HG03469 (cell line): Measurements from ENCODE around the gene R3HDM2.

Experiments used
- ATAC-seq: cut with Tn5 transposase; IDR thresholded peaks from one replicate; pipeline ENCODE4 v1.9.1; 2021; ENCODE audit warnings: mild to moderate bottlenecking, moderate library complexity, moderate number of reproducible peaks; ENCODE audit not compliant: unreplicated experiment

Gene R3HDM2

DNA sequence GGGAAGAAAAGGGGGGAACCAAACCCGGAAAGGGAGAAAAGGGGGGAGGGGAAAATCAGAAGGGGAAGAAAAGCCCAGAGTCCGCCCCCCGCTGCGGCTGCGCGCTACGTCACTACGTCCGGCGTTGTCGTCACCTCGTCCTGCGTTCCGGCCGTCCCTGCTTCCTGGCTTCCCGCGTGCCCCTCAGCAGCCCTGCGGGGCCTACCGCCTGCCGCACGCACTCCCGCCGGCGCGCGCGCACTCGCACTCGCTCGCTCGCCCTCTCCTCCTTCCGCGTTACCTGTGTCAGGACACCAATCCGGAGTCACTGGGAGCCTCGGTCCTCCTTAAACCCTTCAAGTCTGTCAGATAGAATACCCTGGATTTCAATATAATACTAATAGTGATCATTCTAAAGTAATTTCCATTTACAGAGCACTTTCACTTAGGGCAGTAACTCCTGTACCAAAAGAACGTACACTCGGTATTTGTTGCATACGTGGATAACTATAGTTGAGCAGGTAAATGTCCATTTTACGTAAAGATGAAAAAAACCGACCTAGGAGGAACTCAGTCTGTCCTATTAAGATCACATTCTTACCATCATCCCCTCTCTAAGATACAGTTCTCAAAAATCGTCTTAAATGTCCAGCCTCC lies at the start of gene R3HDM2:
Gene R3HDM2, minus strand, starts transcription at position 113 of the 636 bp plus-strand sequence. CDS start 120,615 bp downstream, outside the sequence.
- peak; percentile 86 for ATAC-seq

DNA sequence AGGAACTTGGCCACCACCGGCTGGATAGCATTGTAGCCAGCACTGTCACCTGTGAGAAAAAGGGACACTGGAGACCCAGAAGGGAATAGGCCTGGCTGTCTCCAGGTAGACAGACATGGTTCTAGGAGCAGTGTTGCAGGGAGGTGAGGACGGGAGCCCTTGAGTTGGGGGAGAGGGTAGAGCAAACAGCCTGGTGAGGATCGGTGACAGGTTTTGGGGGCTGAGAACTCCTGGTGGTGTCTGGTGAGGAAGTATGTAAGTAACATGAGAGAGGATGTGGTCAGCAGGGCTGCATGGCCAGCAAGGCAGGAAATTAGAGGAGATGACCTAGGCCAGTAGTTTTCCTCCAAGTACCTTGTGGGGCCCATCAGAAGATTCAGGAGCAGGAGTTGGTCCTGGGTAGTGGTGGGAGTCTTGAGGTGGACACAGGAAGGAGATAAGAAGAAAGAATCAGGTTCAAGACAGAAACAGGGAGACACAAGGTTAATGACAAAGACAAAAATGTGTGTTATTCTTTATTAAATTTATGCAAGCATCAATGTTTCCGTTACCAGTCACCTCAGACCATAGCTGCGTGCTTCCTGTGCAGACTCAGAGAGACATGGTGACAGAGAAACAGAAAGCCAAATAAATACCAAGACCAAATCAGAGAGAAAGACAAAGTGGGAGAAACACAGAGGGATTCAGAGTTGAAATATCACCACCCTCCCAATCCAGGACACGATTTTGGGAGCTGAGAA lies 48.7 kb upstream of the R3HDM2 start, which contains the start of gene ARHGAP9:
Gene ARHGAP9, minus strand, starts transcription at position 491 of the 740 bp plus-strand sequence. Its CDS starts 460 bp downstream, at position 31.
- ATAC-seq, result no peak

DNA sequence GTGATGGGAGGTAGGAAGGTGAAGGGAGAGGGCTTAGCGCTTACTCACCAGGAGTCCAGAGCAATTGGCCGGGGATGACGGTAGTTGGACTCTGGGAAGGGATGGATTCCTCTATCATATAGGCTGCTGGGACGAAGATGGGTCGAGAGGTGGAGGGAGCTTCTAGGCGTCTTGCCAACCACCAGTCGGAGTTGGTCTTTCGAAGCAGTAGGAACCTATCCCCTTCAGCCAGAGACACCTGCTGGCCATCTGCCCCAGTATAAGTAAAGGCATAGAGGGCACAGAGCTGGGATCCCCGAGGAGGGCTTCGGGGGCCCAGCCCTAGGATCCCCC lies 48.2 kb upstream of the R3HDM2 start:
- no peak for ATAC-seq

DNA sequence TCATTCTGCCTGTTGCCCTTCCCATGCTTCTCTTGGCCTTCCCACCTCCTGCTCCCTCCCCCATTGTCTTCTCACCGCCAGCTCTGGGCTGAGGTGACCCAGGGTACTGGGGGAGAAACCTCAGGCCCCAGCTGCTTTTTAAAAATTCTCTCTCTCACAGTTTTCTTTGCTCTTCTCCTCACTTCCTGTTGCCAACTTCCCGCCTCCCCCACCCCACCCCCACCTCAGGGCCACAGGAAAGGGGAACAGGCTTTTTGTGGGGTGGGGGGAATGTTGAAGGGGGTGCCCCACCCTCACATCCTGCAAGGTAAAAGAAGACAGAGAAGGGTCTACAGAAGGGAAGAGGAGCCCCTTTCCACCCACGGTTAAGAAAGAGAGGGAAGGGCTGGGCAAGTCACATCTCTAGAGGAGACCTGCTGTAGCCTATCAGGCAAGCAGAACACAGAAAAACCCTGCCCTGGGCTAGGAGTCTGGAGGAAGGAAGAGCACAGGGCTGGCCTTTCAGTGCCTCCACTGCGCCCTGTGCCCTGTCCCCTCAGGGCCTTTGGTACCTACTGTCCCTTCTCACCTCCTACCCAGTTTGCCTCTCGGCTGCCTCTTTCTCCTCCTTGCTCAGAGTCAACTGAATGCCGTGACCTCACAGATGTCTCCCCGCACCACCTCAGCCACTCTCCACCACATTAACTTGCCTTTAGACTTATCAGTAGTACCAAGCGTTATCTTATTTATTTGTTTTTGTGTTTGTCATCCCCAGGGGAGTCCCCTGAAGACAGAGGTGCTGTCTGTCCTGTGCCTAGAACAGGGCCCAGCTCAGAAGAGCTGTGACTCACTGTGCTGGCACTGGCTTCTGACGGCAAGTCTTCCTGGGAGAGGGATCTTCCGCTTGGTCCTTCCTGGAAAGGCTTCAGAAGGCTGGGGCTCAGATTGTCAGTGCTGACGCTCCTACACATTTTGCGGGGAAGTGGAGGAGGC lies 47.2 kb upstream of the R3HDM2 start:
- ATAC-seq, result no peak

DNA sequence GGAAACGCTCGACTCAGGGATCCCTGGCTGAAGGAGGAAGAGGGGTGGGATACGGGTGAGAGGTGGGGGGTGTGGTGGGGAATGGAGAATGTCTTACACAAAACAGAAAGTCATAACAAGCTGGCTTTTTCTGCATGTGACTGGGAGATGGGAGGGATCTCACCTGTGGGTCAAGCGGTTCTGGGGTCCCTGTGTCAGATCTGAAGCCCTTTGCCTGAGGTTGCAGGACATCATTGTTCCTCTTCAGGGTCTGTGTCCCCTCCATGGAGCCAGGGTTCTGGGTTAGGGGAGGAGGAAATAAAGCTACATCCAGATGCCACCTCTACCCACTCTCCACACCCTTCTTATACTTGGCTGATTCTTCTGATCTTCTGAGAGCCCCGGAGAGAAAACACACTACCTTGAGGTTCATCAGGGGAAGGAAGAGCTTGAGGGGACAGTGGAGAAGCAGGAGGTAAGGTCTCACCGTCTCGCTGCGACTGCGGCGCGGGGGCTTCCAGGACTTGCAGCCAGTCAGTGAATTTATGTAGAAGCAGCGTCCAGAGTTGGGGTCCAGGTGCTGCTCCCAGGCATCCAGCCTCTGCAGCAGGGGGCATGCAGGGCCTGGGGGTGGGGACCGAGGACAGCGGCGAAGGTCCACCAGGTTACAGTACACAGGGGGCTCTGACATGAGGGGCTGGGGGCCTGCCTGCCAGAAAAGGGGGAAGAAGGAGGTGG lies 46.3 kb upstream of the R3HDM2 start:
- no peak for ATAC-seq

DNA sequence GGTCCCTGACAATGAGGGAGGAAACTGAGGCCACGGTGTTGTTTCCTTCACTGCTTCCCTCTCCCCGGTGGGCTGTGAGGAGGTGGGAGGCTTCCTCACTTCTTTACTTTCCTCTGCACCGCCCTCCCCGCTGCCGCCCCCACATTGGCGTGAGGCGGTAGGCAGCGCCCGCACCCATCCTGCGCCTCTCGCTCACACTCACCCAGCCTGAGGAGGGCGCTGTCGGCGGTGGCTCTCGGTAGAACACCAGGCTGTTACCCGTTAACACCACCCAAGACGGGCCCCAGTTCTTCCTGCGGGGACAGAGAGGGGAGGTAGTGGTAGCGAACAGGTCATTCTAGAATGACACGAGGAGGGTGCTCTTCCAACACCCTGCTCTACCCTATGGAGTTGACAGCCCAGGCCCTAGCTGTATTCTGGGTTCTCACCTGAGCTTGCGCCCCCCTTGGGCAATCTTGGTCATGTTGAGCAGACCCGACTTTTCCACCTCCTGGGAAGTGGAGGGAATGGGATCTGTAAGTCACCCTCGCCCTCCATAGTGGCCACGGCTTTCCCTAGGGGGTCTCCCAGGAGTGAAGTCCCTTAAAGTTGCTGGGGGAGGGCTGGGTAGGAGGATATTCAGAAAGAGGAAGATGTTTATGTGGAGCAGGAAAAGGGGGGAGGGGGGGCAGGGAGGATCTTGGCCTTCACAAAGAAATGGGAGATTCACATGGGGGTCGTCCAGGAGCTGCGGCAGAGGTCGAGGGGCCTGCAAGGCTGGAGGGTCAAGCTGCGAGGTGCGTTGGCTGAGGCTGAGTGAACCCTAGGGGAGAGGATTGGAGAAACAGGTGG lies 45.5 kb upstream of the R3HDM2 start:
- ATAC-seq, result no peak

DNA sequence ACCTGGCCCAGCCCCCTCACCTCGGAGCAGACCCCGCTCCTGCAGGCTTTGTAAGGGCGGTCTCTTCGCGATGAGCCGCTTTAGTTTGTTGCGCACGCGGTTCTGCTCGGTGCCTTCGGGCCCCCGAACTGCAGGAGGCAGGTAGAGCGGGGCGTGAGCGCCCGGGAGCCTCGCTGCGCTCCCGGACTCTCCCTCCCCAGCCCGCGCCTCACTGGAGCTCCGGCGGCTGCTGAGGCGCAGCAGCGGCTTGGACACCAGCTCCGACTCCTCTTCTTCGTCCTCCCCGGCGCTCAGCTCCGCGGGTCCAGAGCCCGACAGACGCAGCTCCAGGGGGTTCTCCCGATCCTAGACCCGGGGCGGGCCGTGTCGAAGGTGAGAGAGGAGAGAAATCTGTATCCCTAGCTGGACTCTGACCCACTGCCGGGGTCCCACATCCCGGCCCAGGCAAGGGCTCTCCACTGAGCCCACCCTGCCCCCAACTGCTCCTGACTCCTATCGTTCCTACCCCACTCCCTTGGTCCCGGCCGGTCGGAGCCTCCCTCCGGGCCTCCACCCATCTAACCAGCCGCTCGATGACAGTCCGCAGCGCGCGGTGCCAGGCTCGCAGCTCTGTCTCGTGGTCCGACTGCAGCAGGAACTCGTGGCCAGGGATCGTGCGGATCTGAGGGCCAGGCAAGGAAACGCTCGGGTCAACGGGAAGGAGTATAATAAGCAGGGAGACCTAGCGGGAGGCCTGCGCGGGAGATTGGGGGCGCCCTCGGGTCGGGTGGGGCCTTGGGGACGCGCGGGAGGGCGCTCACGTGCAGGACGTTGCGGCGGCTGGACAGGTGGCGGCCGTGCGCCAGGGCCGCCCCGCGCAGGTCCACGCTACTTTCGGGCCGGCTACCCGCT lies 44.7 kb upstream of the R3HDM2 start:
- no peak for ATAC-seq

DNA sequence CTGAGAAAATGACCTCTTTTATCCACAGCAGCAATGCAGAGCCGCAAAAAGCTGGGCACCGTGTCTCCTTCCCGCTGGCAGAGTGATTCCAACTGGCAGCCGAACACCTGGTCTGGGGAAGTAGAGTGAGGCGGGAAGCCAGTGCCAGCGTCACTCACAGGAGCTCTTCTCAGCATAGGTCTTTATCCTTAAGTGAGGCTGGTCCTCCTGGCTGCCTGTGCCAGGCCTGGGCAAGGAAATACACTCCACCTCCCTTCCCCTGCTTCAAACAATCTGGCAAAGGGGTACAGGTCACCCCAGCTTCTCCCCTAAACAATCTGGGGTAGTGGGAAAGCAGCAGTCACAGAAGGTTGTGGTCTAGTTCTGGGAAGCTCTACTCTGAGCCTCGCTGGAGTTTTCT lies 44.0 kb upstream of the R3HDM2 start:
- no peak for ATAC-seq

DNA sequence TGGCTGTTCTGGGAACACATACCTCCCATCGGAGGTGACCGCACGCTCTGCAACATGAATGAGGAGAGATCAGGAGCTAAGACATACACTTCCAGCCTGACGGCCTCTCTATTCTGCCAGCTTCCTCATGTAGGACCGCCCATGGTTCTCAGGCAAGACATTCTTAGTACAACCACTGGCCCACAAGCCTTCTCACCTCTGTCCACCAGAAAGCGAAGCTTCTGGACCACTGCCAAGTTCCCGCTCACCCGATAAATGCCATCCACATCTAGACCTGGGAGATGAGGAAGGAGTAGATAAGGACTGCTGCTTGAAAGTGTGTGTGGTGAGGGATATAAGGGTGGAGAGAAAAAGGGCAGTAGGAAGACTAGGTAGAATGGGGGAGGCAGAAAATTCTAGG lies 43.6 kb upstream of the R3HDM2 start:
- ATAC-seq, result no peak

DNA sequence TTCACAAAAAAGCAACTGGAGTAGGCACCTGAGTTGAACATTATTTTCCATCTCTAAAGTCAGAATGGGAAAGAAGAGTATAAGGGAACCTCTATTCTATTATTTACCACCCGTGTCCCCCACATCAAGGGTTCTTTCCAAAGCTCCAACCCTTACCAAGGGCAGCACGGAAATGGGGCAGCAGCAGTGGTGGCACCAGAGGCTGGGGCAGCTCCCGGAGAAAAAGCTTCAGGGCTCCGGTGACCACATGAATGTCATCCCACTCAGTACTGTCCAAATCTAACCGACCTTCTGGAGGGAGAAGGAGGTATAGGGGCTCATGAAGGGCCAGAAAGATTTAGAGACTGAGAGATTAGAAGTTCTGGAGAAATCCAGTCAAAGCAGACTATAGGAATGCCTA lies 43.0 kb upstream of the R3HDM2 start:
- ATAC-seq, result no peak

DNA sequence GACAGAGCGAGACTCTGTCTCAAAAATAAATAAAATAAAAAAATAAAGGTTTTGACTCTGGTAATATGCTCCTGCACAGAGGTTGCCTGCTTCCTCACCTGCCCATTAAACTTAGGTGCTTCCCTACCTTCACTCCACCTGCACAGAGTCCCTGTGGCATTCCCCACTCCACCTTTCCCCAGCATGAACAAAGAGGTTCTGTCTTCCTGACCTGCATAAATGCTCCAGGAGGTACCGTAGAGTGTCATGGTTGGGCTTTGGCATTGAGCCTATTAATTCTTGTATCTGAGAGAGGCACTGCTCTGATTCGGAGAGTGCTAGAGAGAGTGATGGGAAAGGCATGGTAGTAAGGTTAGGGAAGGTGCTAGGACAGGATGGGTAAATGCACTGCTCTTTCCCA lies 42.5 kb upstream of the R3HDM2 start:
- ATAC-seq, result no peak

DNA sequence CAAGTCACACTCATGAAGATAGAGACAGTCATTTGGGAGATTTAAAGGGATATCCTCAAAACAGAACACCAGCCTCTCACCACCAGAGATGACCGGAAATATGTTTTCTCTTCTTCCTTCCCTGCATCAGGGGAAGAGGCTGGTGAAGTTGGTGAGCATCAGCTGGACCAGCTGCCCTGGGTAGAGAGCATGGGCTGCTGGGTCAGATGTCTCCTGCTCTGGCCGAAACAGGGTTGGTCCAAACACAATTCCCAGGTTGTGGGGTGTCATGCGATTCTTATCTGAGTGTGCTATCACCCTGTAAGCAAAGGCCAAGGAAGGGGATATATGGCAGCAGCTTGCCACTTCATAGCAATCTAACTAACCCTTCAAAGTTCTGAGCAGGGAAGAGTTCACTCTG lies 41.5 kb upstream of the R3HDM2 start:
- ATAC-seq, result no peak

DNA sequence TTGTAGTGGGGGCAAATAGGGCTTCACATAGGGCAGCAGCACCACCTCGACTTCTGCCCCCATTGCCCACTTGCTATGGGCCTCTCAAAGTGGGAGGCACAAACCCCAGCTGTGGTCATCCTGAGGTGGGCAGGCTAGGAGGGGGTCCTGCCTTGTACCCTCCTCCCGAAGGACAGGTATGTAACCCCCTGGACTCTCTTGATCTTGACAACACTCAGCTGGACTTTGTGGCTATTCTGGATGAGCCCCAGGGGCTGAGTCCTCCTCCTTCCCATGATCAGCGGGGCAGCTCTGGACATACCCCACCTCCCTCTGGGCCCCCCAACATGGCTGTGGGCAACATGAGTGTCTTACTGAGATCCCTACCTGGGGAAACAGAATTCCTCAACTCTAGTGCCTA lies 40.8 kb upstream of the R3HDM2 start:
- ATAC-seq, result no peak

DNA sequence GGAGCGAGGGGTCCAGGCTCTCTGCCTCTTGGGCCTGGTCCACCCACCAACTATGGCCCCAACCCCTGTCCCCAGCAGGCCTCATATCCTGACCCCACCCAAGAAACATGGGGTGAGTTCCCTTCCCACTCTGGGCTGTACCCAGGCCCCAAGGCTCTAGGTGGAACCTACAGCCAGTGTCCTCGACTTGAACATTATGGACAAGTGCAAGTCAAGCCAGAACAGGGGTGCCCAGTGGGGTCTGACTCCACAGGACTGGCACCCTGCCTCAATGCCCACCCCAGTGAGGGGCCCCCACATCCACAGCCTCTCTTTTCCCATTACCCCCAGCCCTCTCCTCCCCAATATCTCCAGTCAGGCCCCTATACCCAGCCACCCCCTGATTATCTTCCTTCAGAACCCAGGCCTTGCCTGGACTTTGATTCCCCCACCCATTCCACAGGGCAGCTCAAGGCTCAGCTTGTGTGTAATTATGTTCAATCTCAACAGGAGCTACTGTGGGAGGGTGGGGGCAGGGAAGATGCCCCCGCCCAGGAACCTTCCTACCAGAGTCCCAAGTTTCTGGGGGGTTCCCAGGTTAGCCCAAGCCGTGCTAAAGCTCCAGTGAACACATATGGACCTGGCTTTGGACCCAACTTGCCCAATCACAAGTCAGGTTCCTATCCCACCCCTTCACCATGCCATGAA lies 40.3 kb upstream of the R3HDM2 start:
- no peak for ATAC-seq

DNA sequence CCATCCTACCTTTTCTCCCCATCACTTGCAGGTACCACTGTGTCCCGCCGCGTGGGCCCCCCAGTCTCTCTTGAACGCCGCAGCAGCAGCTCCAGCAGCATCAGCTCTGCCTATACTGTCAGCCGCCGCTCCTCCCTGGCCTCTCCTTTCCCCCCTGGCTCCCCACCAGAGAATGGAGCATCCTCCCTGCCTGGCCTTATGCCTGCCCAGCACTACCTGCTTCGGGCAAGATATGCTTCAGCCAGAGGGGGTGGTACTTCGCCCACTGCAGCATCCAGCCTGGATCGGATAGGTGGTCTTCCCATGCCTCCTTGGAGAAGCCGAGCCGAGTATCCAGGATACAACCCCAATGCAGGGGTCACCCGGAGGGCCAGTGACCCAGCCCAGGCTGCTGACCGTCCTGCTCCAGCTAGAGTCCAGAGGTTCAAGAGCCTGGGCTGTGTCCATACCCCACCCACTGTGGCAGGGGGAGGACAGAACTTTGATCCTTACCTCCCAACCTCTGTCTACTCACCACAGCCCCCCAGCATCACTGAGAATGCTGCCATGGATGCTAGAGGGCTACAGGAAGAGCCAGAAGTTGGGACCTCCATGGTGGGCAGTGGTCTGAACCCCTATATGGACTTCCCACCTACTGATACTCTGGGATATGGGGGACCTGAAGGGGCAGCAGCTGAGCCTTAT lies 39.6 kb upstream of the R3HDM2 start:
- ATAC-seq, result no peak

DNA sequence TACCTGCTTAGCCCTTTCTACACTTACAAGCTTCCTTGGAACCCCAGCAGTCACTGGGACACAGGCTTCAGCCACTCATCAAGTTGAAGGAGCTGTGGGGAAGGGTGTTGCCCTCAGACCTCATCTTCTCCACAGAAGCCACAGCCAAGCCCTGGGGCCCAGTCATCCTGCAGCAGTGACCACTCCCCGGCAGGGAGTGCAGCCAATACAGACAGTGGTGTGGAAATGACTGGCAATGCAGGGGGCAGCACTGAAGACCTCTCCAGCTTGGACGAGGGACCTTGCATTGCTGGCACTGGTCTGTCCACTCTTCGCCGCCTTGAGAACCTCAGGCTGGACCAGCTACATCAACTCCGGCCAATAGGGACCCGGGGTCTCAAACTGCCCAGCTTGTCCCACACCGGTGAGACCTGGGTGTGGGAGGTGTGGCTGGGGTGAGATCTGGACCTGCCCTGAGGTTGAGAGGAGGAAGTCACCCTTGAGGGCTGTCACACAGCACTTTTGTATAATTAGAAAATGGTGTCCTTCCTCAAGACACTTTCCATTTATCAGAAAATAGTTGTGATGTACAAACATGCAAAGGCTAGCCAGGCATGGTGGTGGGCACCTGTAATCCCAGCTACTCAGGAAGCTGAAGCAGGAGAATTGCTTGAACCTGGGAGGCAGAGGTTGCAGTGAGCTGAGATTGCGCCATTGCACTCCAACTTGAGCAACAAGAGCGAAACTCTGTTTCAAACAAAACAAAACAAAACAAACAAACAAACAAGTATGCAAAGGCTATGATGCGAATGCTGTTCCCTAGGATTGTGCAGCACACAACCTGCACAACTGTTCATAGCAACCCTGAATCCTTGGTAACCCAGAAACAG lies 38.7 kb upstream of the R3HDM2 start:
- no peak for ATAC-seq

DNA sequence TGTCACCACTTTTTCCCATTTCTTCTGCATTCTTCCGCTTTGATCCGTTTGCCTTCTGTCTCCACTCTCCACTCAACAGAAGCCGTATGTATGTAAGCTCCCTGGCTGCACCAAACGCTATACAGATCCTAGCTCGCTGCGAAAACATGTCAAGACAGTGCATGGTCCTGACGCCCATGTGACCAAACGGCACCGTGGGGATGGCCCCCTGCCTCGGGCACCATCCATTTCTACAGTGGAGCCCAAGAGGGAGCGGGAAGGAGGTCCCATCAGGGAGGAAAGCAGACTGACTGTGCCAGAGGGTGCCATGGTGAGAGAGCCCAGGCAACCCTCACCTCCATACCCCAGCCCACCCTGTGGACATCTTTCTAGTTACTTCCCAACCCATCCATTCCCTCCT lies 37.1 kb upstream of the R3HDM2 start:
- no peak for ATAC-seq
